Psoas muscle (tissue), 8 donors: Measurements from ENCODE around the gene TRIM59. TPM values are rescaled to one million over a fixed set of nuclear protein-coding genes. Genes with fewer than 3 reads are reported as not detected.

ENCODE experiments used
- ATAC-seq, 4 donors: fragments of 200-7000 bp; cut with Tn5 transposase; one replicate each; pipeline ENCODE4 v1.9.1; 2020; ENCODE audit warnings: moderate library complexity in 3 of 4, mild to moderate bottlenecking in 2 of 4
- DNase-seq, 2 donors: peaks; one replicate each; pipeline ENCODE4 v3.0.0-alpha.2; 2020
- H3K27ac ChIP-seq: fragments of 200-600 bp; one replicate; pipeline ENCODE4 v1.8.0; 2022
- H3K27me3 ChIP-seq, 3 donors: fragments of 200-600 bp in 1 of 3; one replicate each; pipeline versions ENCODE4 v1.6.1 to v1.8.0; 2013 to 2022; ENCODE audit warnings: low read length in 2 of 3, mild to moderate bottlenecking in 2 of 3, moderate library complexity in 1 of 3; ENCODE audit not compliant: insufficient read depth in 3 of 3
- H3K36me3 ChIP-seq, 2 donors: fragments of 200-600 bp in 1 of 2; one replicate each; pipeline versions ENCODE4 v1.6.1 to v1.8.0; 2013 to 2022; ENCODE audit warnings: low read depth in 1 of 2, mild to moderate bottlenecking in 1 of 2, moderate library complexity in 1 of 2; ENCODE audit not compliant: insufficient read depth in 1 of 2
- H3K4me1 ChIP-seq: fragments of 200-600 bp; one replicate; pipeline ENCODE4 v1.8.0; 2022
- H3K4me3 ChIP-seq: fragments of 200-600 bp; one replicate; pipeline ENCODE4 v1.8.0; 2022; ENCODE audit warnings: mild to moderate bottlenecking
- H3K9me3 ChIP-seq: fragments of 200-600 bp; one replicate; pipeline ENCODE4 v1.8.0; 2022
- CTCF ChIP-seq: fragments of 200-600 bp; IDR thresholded peaks from one replicate; pipeline ENCODE4 v1.8.0; 2022; ENCODE audit warnings: antibody characterized with exemption
- WGBS, 3 donors: extraction: QIAGEN DNeasy Blood & Tissue Kit; methylation state at CpG; one replicate each; pipeline versions ENCODE4 v1.1.6 to v1.1.7; 2013; 5-methylcytosine and 5-hydroxymethylcytosine counted together
- intact Hi-C, 2 donors: fragments of 100-400 bp; cut with DNase I; formaldehyde crosslinking; loops; one replicate each; pipeline versions ENCODE4 v1.11.0 to v1.14.2; 2022
- polyA plus RNA-seq, 3 donors: library from polyadenylated mRNA; stranded (reverse); fragments of 200-250 nt; gene quantifications; one replicate each; pipeline ENCODE4 v1.2.3, GENCODE V29; 2013
- total RNA-seq, 4 donors: library from RNA; stranded (reverse); fragmentation: NEBNext Ultra II Directional in 2 of 4; extraction: Animal tissue kit (Norgen Biotek cat#: 25700) in 2 of 4; gene quantifications; one replicate each; pipeline versions ENCODE4 v1.2.1 to v1.2.4, GENCODE V29; 2021 to 2023
- donor health status: healthy with polysubstance abuse.
- donor health status: DM: no; HTN: no; CAD: no; lungs with moderate emphysema.
- donor health status: Bipolar disorder and iron deficiency.
- donor health status: healthy.
- donor health status: DM: yes; HTN: yes; CAD: no.
- donor health status: DM: no; HTN: no; CAD: no.
- donor health status: DM: no; HTN: no; CAD: no.
- donor health status: DM: yes; HTN: yes; CAD: no.

The TRIM59 gene
- total and polyA plus RNA-seq, 7 donors = 0.05 to 0.81 (median 0.21) TPM

DNA sequence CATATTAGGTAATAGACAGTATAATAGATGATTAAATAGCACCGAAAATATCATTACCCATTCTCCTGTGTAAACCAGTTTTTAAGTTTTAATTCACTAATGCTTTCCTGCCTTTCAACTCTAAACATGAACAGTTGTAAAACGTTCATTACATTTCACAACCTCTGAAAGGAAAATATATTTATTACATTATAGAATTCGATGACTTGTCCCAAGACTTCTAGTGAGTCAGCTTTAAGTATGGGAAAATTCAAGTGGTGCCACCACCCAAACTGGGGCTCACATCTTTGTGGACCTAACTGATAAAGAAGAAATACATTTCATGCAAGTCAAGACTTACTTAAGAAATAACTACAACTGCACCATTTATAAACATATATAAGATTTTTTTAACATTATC, 2.0 kb downstream of the TRIM59 start:
- DNase-seq (no peak), ATAC-seq (no peak)
- Histone ChIP-seq H3K27ac (no peak overlapping the region), H3K9me3 (no peaks in the 10 kb centered on the region), H3K36me3 (no peaks in the 10 kb centered on the region), H3K4me1 (peaks cover 9% of the 10 kb centered on the region), H3K4me3 (no peak overlapping the region), H3K27me3 (peaks cover 0 to 31% (median 13%) of the 10 kb centered on the region in 3 donors)
- 61 to 64% (median 62%) methylated on average over 3 of the region's 3 CpGs for WGBS, 3 donors
- TF ChIP-seq CTCF = no peak
- intact Hi-C loops = no loop called here

- Histone ChIP-seq H3K36me3 (no peaks in the 10 kb centered on the region), H3K9me3 (no peaks in the 10 kb centered on the region), H3K4me3 (no peak overlapping the region), H3K4me1 (peaks cover 9% of the 10 kb centered on the region), H3K27ac (no peak overlapping the region), H3K27me3 (peaks cover 0 to 31% (median 13%) of the 10 kb centered on the region in 3 donors)
- 93 to 96% (median 95%) methylated on average over 13 of the region's 13 CpGs for WGBS, 3 donors
- no peak for ATAC-seq
- intact Hi-C loops = no loop called here
- no peak for DNase-seq
- TF ChIP-seq CTCF = no peak
Measured at GRCh38 chr3:160446522-160447056, 3.0 kb downstream of the TRIM59 start.

GRCh38 chr3:160445854-160446253, 3.7 kb downstream of the TRIM59 start:
- H3K27ac ChIP-seq = no peak overlapping the region
- H3K4me3 ChIP-seq = no peak overlapping the region
- no peak for TF ChIP-seq CTCF
- peaks cover 9% of the 10 kb centered on the region for H3K4me1 ChIP-seq
- intact Hi-C loops = no loop called here
- no peaks in the 10 kb centered on the region for H3K9me3 ChIP-seq
- peaks cover 0 to 30% (median 13%) of the 10 kb centered on the region in 3 donors for H3K27me3 ChIP-seq
- DNase-seq (no peak), ATAC-seq (no peak)
- 95 to 100% (median 98%) methylated on average over 1 of the region's 1 CpG for WGBS, 3 donors
- H3K36me3 ChIP-seq = no peaks in the 10 kb centered on the region

GRCh38 chr3:160444411-160444810, 5.2 kb downstream of the TRIM59 start:
- no peaks in the 10 kb centered on the region for H3K36me3 ChIP-seq
- ATAC-seq (no peak), DNase-seq (no peak)
- no peak overlapping the region for H3K4me3 ChIP-seq
- intact Hi-C loops = no loop called here
- H3K4me1 ChIP-seq = no peaks in the 10 kb centered on the region
- WGBS, 3 donors = 93% methylated on average over 1 of the region's 1 CpG
- no peak for TF ChIP-seq CTCF
- H3K9me3 ChIP-seq = no peaks in the 10 kb centered on the region
- no peak overlapping the region for H3K27ac ChIP-seq
- peaks cover 0 to 16% (median 4%) of the 10 kb centered on the region in 3 donors for H3K27me3 ChIP-seq

GRCh38 chr3:160440687-160441086, 8.9 kb downstream of the TRIM59 start:
- H3K36me3 ChIP-seq = no peaks in the 10 kb centered on the region
- no peaks in the 10 kb centered on the region for H3K4me1 ChIP-seq
- intact Hi-C loops = no loop called here
- H3K4me3 ChIP-seq = no peak overlapping the region
- H3K27me3 ChIP-seq = no peaks in the 10 kb centered on the region
- ATAC-seq = no peak
- H3K27ac ChIP-seq = no peak overlapping the region
- H3K9me3 ChIP-seq = no peaks in the 10 kb centered on the region
- WGBS, 3 donors = 98 to 99% (median 98%) methylated on average over 7 of the region's 7 CpGs
- no peak for DNase-seq
- no peak for TF ChIP-seq CTCF
